Right forelimb (tissue), 1 donor: Measurements from ENCODE around the gene COMMD6.
A peak's percentile ranks its signal among the peaks of the same experiment; 100 is the strongest.

Source experiments
- DNase-seq: peaks from one replicate; pipeline ENCODE4 v3.0.0-alpha.2; 2018

The COMMD6 gene

DNA sequence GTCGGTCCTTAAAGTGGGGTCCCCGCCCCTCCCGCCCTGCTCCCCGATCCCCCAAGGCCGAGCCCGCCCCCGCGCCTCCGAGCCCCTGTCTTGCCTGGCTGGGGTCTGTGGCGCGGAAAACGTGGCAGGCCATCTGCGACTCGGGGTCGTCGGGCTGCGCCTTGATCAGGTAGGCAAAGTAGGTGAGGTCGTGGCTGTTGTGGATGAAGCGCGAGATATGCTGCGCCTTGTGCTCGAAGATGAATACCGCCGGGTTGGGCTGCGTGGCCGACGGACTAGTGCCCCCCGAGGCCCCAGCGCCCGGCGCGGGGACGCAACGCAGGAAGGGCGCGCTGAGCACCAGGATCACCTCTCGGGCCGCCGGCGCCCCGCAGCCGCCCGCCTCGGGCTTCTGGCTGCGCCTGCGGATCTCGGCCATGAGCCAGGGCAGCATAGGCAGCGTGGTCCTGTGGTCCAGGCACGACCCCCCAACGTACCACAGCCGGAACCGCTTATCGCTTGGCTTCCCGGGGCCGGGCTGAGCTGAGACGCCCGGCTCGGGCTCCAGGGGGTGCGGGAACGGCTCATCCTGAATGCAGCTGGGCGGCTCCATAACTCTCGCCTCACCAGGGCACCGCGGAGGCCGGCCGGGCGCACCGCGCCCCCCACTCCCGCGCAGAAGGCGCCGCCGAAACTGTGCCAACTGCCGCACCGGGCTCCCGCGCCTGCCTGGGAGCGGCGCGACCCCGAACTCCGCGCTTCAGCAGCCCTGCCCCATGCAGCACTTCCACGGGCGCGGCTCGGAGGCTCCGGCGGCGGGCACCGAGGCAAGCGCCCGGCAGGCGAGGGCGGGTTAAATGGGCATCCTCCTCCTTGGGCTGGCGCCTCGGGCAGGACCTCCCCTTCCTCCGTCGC is 56.2 kb downstream of the COMMD6 start:
- peak; percentile 74 for DNase-seq

DNA sequence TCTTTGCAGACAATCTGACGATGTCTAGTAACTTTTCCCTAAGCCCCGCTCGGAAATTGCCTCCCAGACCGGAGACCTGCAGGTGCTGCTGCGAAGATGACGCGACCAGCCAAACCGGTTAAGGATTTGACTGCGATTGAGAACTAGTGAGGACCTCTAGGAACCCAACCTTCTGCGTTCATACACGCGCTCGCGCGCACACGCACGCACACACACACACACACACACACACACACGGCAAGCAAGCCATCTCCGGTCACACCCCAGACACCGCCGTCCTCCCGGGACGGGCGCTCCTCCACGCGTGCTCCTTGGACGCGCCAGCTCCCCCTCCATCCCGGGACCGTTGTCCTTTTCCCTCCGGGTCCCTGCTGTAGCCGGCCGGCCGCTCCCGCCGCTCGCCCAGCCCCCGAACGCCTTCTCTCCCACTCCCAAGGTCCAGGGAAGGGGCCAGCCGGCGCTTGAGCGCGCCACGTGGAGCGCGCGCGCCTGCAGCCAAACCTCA is 56.9 kb downstream of the COMMD6 start:
- DNase-seq: peak; percentile 78

DNA sequence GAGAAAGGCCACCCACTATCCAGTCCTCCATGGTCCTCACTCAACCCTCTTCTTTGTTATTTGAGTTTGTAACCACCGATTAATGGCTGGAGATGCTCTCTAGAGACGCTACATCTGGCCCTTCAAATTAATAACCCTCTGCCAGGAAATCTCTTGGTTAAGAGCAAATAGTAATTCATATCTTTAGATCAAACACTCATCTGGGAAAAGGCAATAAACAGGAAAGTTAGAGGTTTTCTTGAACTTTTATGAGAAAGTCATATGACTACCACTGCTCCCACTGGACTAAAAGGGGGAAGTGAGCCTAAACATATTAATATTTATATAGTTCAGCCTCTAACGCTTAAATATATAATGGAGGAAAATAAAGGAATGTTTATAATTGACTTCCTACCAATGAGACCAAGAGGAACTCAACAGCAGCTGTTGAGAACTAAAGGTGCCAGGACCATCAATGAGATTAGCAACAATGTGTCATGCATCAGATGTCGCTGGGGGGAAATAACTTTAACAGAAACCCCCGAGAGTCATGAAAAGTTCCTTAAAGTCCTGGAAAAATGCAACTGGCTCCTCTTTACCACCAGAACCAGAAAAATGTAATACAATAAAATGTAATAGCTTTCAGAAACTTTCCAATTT is 58.4 kb downstream of the COMMD6 start:
- DNase-seq: no peak

DNA sequence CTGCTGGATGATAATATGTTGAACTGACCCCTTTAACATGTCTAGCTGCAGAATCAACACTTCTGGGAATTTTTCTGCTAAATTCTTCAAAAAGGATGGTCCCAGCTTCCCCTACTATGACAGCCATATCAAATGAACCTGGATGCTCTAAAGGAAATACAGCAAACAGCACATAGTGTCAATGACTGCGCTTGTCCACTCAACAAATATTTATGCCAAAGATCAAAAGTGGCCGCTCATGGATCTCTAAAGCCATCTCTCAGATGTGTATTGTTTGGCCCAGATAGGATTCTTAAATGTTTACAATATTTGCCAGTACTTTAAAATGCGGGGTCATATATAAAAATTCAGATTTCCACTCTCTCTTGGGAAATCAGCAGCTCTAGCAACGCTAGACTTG is 59.0 kb downstream of the COMMD6 start:
- no peak for DNase-seq
